Neural cell (in vitro differentiated cells): ENCODE results near the gene RCOR3. TPM values are rescaled to one million over a fixed set of nuclear protein-coding genes. Genes with fewer than 3 reads are reported as not detected.

Experiments used
- H2AFZ ChIP-seq: fragments of 200-600, 300-800 bp; sonication (generic), shearing (Covaris generic); 2 replicates; pipeline ENCODE4 v1.6.0; 2014; ENCODE audit warnings: low read depth, mild to moderate bottlenecking, antibody characterized with exemption, low read length, moderate library complexity
- H3F3A ChIP-seq: fragments of 200-600 bp; shearing (Covaris generic); 2 replicates; pipeline ENCODE4 v1.6.1; 2016; ENCODE audit warnings: mild to moderate bottlenecking, moderate library complexity, mixed read lengths, antibody characterized with exemption, low read length; ENCODE audit not compliant: insufficient read depth, poor library complexity, severe bottlenecking
- H3K27ac ChIP-seq: fragments of 200-600, 300-800 bp; sonication (generic), shearing (Covaris generic); 2 replicates; pipeline ENCODE4 v1.5.1; 2014; ENCODE audit warnings: mild to moderate bottlenecking, low read length, moderate library complexity
- H3K27me3 ChIP-seq: fragments of 300-800, 200-600 bp; sonication (generic), shearing (Covaris generic); 2 replicates; pipeline ENCODE4 v1.6.0; 2014; ENCODE audit warnings: mild to moderate bottlenecking, low read depth, low read length, moderate library complexity; ENCODE audit not compliant: insufficient read depth
- H3K36me3 ChIP-seq: fragments of 300-800, 200-600 bp; sonication (generic), shearing (Covaris generic); 2 replicates; pipeline ENCODE4 v1.5.1; 2014; ENCODE audit warnings: mild to moderate bottlenecking, antibody characterized with exemption, low read length, moderate library complexity; ENCODE audit not compliant: insufficient read depth
- H3K4me2 ChIP-seq: fragments of 300-800, 200-600 bp; sonication (generic), shearing (Covaris generic); 2 replicates; pipeline ENCODE4 v1.6.0; 2014; ENCODE audit warnings: mild to moderate bottlenecking, low read length
- H3K4me3 ChIP-seq: fragments of 300-800, 200-600 bp; sonication (generic), shearing (Covaris generic); 2 replicates; pipeline ENCODE4 v1.5.1; 2014; ENCODE audit warnings: mild to moderate bottlenecking, low read length, moderate library complexity
- H3K79me2 ChIP-seq: fragments of 200-600 bp; shearing (Covaris generic); replicated peaks from 2 replicates; pipeline ENCODE4 v1.6.0; 2014; ENCODE audit warnings: mild to moderate bottlenecking, low read length, moderate library complexity; ENCODE audit not compliant: insufficient read depth
- H3K9ac ChIP-seq: fragments of 300-800, 200-600 bp; sonication (generic), shearing (Covaris generic); 2 replicates; pipeline ENCODE4 v1.6.1; 2016; ENCODE audit warnings: mild to moderate bottlenecking, low read length, mixed read lengths
- H3K9me2 ChIP-seq: fragments of 200-600 bp; shearing (Covaris generic); 2 replicates; pipeline ENCODE4 v1.6.1; 2016; ENCODE audit warnings: mild to moderate bottlenecking, low read length, mixed read lengths; ENCODE audit not compliant: insufficient read depth
- H3K9me3 ChIP-seq: fragments of 200-600, 300-800 bp; sonication (generic), shearing (Covaris generic); 2 replicates; pipeline ENCODE4 v1.6.1; 2016; ENCODE audit warnings: mild to moderate bottlenecking, mixed run types, low read length, moderate library complexity, mixed read lengths
- H4K20me1 ChIP-seq: fragments of 200-600 bp; shearing (Covaris generic); 2 replicates; pipeline ENCODE4 v1.6.1; 2016; ENCODE audit warnings: mild to moderate bottlenecking, mixed run types; ENCODE audit not compliant: insufficient read depth
- CTCF ChIP-seq: fragments of 450-650 bp; IDR thresholded peaks from 2 replicates; pipeline ENCODE4 v1.5.1; 2014; ENCODE audit warnings: antibody characterized with exemption, mild to moderate bottlenecking, moderate library complexity; ENCODE audit not compliant: poor library complexity, severe bottlenecking
- EP300 ChIP-seq: fragments of 450-650 bp; conservative IDR thresholded peaks from 2 replicates; pipeline ENCODE4 v1.6.1; 2014; ENCODE audit warnings: antibody characterized with exemption, mild to moderate bottlenecking, moderate library complexity; ENCODE audit not compliant: poor library complexity, severe bottlenecking
- EZH2 ChIP-seq: fragments of 200-600, 300-800 bp; shearing (Covaris generic), sonication (generic); IDR thresholded peaks from 2 replicates; pipeline ENCODE4 v1.6.1; 2014; ENCODE audit warnings: antibody characterized with exemption, low read length, borderline replicate concordance, mild to moderate bottlenecking; ENCODE audit not compliant: insufficient read depth, poor library complexity, severe bottlenecking
- MXI1 ChIP-seq: fragments of 450-650 bp; conservative IDR thresholded peaks from 2 replicates; pipeline ENCODE4 v1.6.1; 2014; ENCODE audit warnings: antibody characterized with exemption, mild to moderate bottlenecking; ENCODE audit not compliant: poor library complexity, severe bottlenecking
- POLR2AphosphoS5 ChIP-seq: IDR thresholded peaks from 2 replicates; pipeline ENCODE4 v1.6.1; 2012
- RAD21 ChIP-seq: fragments of 450-650 bp; conservative IDR thresholded peaks from 2 replicates; pipeline ENCODE4 v1.6.1; 2014; ENCODE audit warnings: antibody characterized with exemption, mild to moderate bottlenecking, moderate library complexity
- SMC3 ChIP-seq: fragments of 450-650 bp; conservative IDR thresholded peaks from 2 replicates; pipeline ENCODE4 v1.6.1; 2014; ENCODE audit warnings: antibody characterized with exemption, mild to moderate bottlenecking, moderate library complexity; ENCODE audit not compliant: poor library complexity
- TAF1 ChIP-seq: IDR thresholded peaks from 2 replicates; pipeline ENCODE4 v1.6.1; 2012; ENCODE audit warnings: low read depth
- polyA plus RNA-seq: library from polyadenylated mRNA; depleted of rRNA; stranded (reverse); fragments of >200 nt; gene quantifications from 2 replicates; pipeline ENCODE4 v1.2.3, GENCODE V29; 2014
- TF ChIP-seq, protein P1 (sequence below): IDR thresholded peaks from 2 replicates; pipeline ENCODE4 v1.6.1; 2012; ENCODE audit warnings: borderline replicate concordance

Gene RCOR3
- polyA plus RNA-seq, 1 donor from 2014 or later, result 61.6 TPM

DNA sequence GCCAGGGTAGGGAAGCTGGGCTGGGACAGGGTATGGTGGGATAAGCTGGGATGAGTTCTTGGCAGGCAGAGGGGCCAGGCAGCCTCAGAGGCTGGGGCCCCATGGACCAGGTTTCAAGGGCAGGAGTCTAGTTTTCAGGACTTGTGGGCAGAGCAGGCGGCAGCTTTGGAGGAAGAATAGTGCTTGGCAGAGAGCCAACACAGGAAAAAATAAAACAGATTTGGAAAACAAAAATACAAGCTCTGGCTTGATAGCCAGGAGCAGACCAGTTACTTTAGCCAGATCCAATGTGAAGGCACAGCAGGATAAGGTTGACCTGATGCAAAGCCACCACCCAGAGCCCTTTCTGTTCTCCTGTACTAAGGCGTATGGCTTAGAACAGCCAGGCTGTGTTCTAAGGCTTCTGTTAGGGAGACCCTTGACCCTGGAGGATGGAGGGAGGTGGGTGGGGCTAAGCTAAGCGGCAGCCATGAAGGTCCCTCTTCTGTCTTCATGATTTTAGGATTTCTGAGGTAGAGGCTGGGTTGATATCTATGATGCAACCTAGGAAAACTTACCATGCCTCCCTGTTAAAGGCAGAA lies 73.0 kb downstream of the RCOR3 start:
- Histone ChIP-seq H3K79me2 (no peaks in the 10 kb centered on the region), H2AFZ (no peak overlapping the region), H3K9ac (no peak overlapping the region), H3K9me3 (peaks cover 6% of the 10 kb centered on the region), H3K36me3 (no peaks in the 10 kb centered on the region), H3F3A (no peaks in the 10 kb centered on the region), H3K27me3 (peaks cover 6% of the 10 kb centered on the region), H3K27ac (no peak overlapping the region), H3K9me2 (no peaks in the 10 kb centered on the region), H3K4me3 (no peak overlapping the region), H3K4me2 (no peak overlapping the region), H4K20me1 (no peaks in the 10 kb centered on the region)
- TF ChIP-seq POLR2AphosphoS5, result no peak
- no peak for TF ChIP-seq TAF1
- TF ChIP-seq RAD21, result no peak
- TF ChIP-seq EP300, result no peak
- TF ChIP-seq, protein P1, sequence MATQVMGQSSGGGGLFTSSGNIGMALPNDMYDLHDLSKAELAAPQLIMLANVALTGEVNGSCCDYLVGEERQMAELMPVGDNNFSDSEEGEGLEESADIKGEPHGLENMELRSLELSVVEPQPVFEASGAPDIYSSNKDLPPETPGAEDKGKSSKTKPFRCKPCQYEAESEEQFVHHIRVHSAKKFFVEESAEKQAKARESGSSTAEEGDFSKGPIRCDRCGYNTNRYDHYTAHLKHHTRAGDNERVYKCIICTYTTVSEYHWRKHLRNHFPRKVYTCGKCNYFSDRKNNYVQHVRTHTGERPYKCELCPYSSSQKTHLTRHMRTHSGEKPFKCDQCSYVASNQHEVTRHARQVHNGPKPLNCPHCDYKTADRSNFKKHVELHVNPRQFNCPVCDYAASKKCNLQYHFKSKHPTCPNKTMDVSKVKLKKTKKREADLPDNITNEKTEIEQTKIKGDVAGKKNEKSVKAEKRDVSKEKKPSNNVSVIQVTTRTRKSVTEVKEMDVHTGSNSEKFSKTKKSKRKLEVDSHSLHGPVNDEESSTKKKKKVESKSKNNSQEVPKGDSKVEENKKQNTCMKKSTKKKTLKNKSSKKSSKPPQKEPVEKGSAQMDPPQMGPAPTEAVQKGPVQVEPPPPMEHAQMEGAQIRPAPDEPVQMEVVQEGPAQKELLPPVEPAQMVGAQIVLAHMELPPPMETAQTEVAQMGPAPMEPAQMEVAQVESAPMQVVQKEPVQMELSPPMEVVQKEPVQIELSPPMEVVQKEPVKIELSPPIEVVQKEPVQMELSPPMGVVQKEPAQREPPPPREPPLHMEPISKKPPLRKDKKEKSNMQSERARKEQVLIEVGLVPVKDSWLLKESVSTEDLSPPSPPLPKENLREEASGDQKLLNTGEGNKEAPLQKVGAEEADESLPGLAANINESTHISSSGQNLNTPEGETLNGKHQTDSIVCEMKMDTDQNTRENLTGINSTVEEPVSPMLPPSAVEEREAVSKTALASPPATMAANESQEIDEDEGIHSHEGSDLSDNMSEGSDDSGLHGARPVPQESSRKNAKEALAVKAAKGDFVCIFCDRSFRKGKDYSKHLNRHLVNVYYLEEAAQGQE, result no peak
- no peak for TF ChIP-seq MXI1
- no peak for TF ChIP-seq EZH2
- TF ChIP-seq CTCF, result no peak

GRCh38 chr1:211332830-211333229 lies 73.7 kb downstream of the RCOR3 start:
- H3K9ac ChIP-seq, result no peak overlapping the region
- H3K9me3 ChIP-seq, result peaks cover 3% of the 10 kb centered on the region
- TF ChIP-seq SMC3 (no peak), RAD21 (no peak), MXI1 (no peak), EZH2 (no peak), CTCF (no peak), POLR2AphosphoS5 (no peak)
- H3K27me3 ChIP-seq, result no peaks in the 10 kb centered on the region
- H3K9me2 ChIP-seq, result no peaks in the 10 kb centered on the region
- no peaks in the 10 kb centered on the region for H3F3A ChIP-seq
- no peak overlapping the region for H2AFZ ChIP-seq
- H3K4me3 ChIP-seq, result no peak overlapping the region
- no peak overlapping the region for H3K4me2 ChIP-seq
- no peaks in the 10 kb centered on the region for H4K20me1 ChIP-seq
- H3K79me2 ChIP-seq, result no peaks in the 10 kb centered on the region
- no peak overlapping the region for H3K27ac ChIP-seq
- H3K36me3 ChIP-seq, result no peaks in the 10 kb centered on the region
